Measurements from ENCODE around the gene C12orf50. TPM values are rescaled to one million over a fixed set of nuclear protein-coding genes. Genes with fewer than 3 reads are reported as not detected.

Gene C12orf50
- total and polyA plus RNA-seq, 2 of the 13 experiments (the other 11 are each of a cell fraction or from before 2014, with no cell fraction given): not detected

- Histone ChIP-seq H4K20me1 (ENCODE audit: insufficient read depth, low read length) (no peaks in the 10 kb centered on the region), H3K4me3 (replicated peaks in 1 of 3; ENCODE audit: insufficient read depth in 1 of 3, low read depth in 2 of 3, low read length in 3 of 3) (no peak overlapping the region), H3K27ac (ENCODE audit: extremely low read length, insufficient read depth, low read length) (no peak overlapping the region), H3K36me3 (replicated peaks in 1 of 2; ENCODE audit: control insufficient read depth in 1 of 2, insufficient read depth in 2 of 2, low read length in 2 of 2) (peaks cover 0 to 8% of the 10 kb centered on the region in 2 experiments; a peak in 1 of 5 replicates), H3K4me1 (ENCODE audit: insufficient read depth, low read length) (no peaks in the 10 kb centered on the region), H2AFZ (ENCODE audit: low read length) (no peak overlapping the region), H3K9ac (ENCODE audit: insufficient read depth, low read depth, low read length) (no peak overlapping the region), H3K79me2 (ENCODE audit: insufficient read depth, low read length) (no peaks in the 10 kb centered on the region), H3K4me2 (ENCODE audit: low read depth, low read length) (no peak overlapping the region), H3K27me3 (ENCODE audit: control insufficient read depth in 1 of 2, insufficient read depth in 2 of 2, low read length in 2 of 2) (no peaks in the 10 kb centered on the region), H3K9me3 (ENCODE audit: low read length) (no peaks in the 10 kb centered on the region)
- WGBS (ENCODE audit: low lambda C conversion rate): 97% methylated on average over 9 of the region's 9 CpGs
- in situ Hi-C loops (cut with HindIII; ENCODE audit: extremely low pct_ligation_motif_present, low pct_unique_long_range_greater_than_20kb) (no loop called here), intact Hi-C loops (cut with micrococcal nuclease; ENCODE audit: unreplicated experiment) (no loop called here)
- TF ChIP-seq PITX1 (CRISPR knock-in tag; IDR thresholded peaks at IDR 0.05): no peak
- TF ChIP-seq, protein P1, sequence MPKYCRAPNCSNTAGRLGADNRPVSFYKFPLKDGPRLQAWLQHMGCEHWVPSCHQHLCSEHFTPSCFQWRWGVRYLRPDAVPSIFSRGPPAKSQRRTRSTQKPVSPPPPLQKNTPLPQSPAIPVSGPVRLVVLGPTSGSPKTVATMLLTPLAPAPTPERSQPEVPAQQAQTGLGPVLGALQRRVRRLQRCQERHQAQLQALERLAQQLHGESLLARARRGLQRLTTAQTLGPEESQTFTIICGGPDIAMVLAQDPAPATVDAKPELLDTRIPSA (CRISPR knock-in tag; IDR thresholded peaks at IDR 0.05; ENCODE audit: borderline replicate concordance): no peak
- TF ChIP-seq GFI1 (CRISPR knock-in tag; IDR thresholded peaks at IDR 0.05; ENCODE audit: borderline replicate concordance): no peak
- TF ChIP-seq MZF1 (CRISPR knock-in tag; IDR thresholded peaks at IDR 0.05; ENCODE audit: borderline replicate concordance): no peak
- no peak for TF ChIP-seq ZNF615 (CRISPR knock-in tag; IDR thresholded peaks at IDR 0.05; ENCODE audit: borderline replicate concordance)
- ChIA-PET POLR2A (no interaction called here), CTCF (ENCODE audit: low intra/inter-chr PET ratio, low total read pairs) (no interaction called here)
- no TSS peak for BruUV-seq (replicated peaks)
- DNase-seq (ENCODE audit: low spot score) (no peak), ATAC-seq (no peak), FAIRE-seq (no peak)
Measured at GRCh38 chr12:88067301-88067700, 38.1 kb upstream of the C12orf50 start.

GRCh38 chr12:88063375-88063774 is 34.2 kb upstream of the C12orf50 start:
- H3K4me1 ChIP-seq (ENCODE audit: insufficient read depth, low read length): no peaks in the 10 kb centered on the region
- in situ Hi-C loops (cut with HindIII; ENCODE audit: extremely low pct_ligation_motif_present, low pct_unique_long_range_greater_than_20kb) (no loop called here), intact Hi-C loops (cut with micrococcal nuclease; ENCODE audit: unreplicated experiment) (no loop called here)
- POLR2A ChIA-PET: no interaction called here
- H3K4me2 ChIP-seq (ENCODE audit: low read depth, low read length): no peak overlapping the region
- no TSS peak for BruUV-seq (replicated peaks)
- WGBS (ENCODE audit: low lambda C conversion rate): 98% methylated on average over 2 of the region's 2 CpGs
- H3K9me3 ChIP-seq (ENCODE audit: low read length): no peaks in the 10 kb centered on the region
- CTCF ChIA-PET (ENCODE audit: low intra/inter-chr PET ratio, low total read pairs): no interaction called here
- H3K79me2 ChIP-seq (ENCODE audit: insufficient read depth, low read length): no peaks in the 10 kb centered on the region
- no peak for ATAC-seq
- H2AFZ ChIP-seq (ENCODE audit: low read length): no peak overlapping the region
- no peak for DNase-seq (ENCODE audit: low spot score)
- H3K27me3 ChIP-seq (ENCODE audit: control insufficient read depth in 1 of 2, insufficient read depth in 2 of 2, low read length in 2 of 2): no peaks in the 10 kb centered on the region
- H3K36me3 ChIP-seq (replicated peaks in 1 of 2; ENCODE audit: control insufficient read depth in 1 of 2, insufficient read depth in 2 of 2, low read length in 2 of 2): peaks cover 1 to 3% of the 10 kb centered on the region in 2 experiments; a peak in 2 of 5 replicates
- TF ChIP-seq, protein P2, sequence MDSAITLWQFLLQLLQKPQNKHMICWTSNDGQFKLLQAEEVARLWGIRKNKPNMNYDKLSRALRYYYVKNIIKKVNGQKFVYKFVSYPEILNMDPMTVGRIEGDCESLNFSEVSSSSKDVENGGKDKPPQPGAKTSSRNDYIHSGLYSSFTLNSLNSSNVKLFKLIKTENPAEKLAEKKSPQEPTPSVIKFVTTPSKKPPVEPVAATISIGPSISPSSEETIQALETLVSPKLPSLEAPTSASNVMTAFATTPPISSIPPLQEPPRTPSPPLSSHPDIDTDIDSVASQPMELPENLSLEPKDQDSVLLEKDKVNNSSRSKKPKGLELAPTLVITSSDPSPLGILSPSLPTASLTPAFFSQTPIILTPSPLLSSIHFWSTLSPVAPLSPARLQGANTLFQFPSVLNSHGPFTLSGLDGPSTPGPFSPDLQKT (CRISPR knock-in tag; IDR thresholded peaks at IDR 0.05; ENCODE audit: borderline replicate concordance): no peak
- no peak for TF ChIP-seq ZNF337 (CRISPR knock-in tag; IDR thresholded peaks at IDR 0.05; ENCODE audit: borderline replicate concordance, low read depth)
- TF ChIP-seq YY1 (IDR thresholded peaks at IDR 0.05; ENCODE audit: insufficient read depth, insufficient replicate concordance, low read depth, low read length): no peak
- no peak for TF ChIP-seq ZSCAN22 (CRISPR knock-in tag; IDR thresholded peaks at IDR 0.05)
- H3K4me3 ChIP-seq (replicated peaks in 1 of 3; ENCODE audit: insufficient read depth in 1 of 3, low read depth in 2 of 3, low read length in 3 of 3): no peak overlapping the region
- H3K9ac ChIP-seq (ENCODE audit: insufficient read depth, low read depth, low read length): no peak overlapping the region
- H3K27ac ChIP-seq (ENCODE audit: extremely low read length, insufficient read depth, low read length): no peak overlapping the region
- no peak for FAIRE-seq
- H4K20me1 ChIP-seq (ENCODE audit: insufficient read depth, low read length): no peaks in the 10 kb centered on the region
